Mucosa of descending colon (tissue), 3 donors: Measurements from ENCODE around the gene TYW1. TPM values are rescaled to one million over a fixed set of nuclear protein-coding genes. Genes with fewer than 3 reads are reported as not detected.
"Not testable (repeated sequence)": the region's sequence is repeated elsewhere in the genome, so short reads cannot be mapped to it uniquely, and the experiment has no call there.

Experiments
- ATAC-seq: fragments of 200-7000 bp; cut with Tn5 transposase; one replicate; pipeline ENCODE4 v1.9.1; 2020; ENCODE audit warnings: mild to moderate bottlenecking, moderate library complexity
- DNase-seq, 3 donors: peaks; one replicate each; pipeline ENCODE4 v3.0.0-alpha.2; 2020
- H3K36me3 ChIP-seq: fragments of 200-600 bp; one replicate; pipeline ENCODE4 v1.8.0; 2021; ENCODE audit warnings: low read depth, mild to moderate bottlenecking
- H3K4me1 ChIP-seq: fragments of 200-600 bp; one replicate; pipeline ENCODE4 v1.8.0; 2021; ENCODE audit warnings: low read depth, mild to moderate bottlenecking
- H3K4me3 ChIP-seq: fragments of 200-600 bp; one replicate; pipeline ENCODE4 v1.8.0; 2021; ENCODE audit warnings: mild to moderate bottlenecking
- H3K9me3 ChIP-seq: fragments of 200-600 bp; one replicate; pipeline ENCODE4 v1.8.0; 2021; ENCODE audit warnings: mild to moderate bottlenecking
- intact Hi-C, 2 donors: fragments of 100-400 bp; cut with DNase I in 1 of 2; cut with micrococcal nuclease in 1 of 2; formaldehyde crosslinking; loops; one replicate each; pipeline versions ENCODE4 v1.11.0 to v1.11.1; 2022; cut with DNase I, micrococcal nuclease
- microRNA-seq: library from miRNA; unstranded; fragments of <30 nt; microRNA quantifications from one replicate; pipeline ENCODE4, GENCODE V29; 2019
- total RNA-seq, 3 donors: library from RNA; stranded (reverse); fragmentation: NEBNext Ultra II Directional in 2 of 3; extraction: Animal tissue kit (Norgen Biotek cat#: 25700) in 2 of 3; gene quantifications; one replicate each; pipeline versions ENCODE4 v1.2.1 to v1.2.4, GENCODE V29; 2021 to 2023
- TF ChIP-seq, protein P1 (sequence below): fragments of 200-600 bp; IDR thresholded peaks from one replicate; pipeline ENCODE4 v1.8.0; 2022; ENCODE audit warnings: antibody characterized with exemption, mild to moderate bottlenecking
- donor health status: DM: no; HTN: no; CAD: no; lungs with moderate emphysema.
- donor health status: DM: no; HTN: no; CAD: no.
- donor health status: DM: no; HTN: yes; CAD: no.

The TYW1 gene
- total RNA-seq, 3 donors from 2014 or later = 14.6 to 19.0 (median 16.6) TPM

DNA sequence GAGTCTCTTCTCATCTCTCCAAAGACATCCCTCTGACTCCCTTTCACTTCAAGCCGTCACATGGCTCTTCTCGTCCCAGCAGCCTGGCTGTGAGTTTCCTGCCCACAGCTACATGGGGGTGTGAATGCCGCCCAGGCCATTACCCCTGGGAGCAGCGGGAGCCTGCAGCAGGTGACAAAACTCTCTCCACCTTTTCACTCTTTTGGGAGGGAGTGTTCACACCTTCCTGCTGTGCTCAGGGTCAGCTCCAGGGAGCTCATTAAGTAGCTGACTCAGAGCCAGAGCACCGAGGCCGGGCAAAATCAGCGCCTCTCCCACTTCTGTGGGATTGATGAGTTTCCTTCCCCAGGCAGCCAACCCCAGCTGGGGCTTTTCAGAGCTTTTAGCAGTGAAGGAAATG is 271.3 kb downstream of the TYW1 start:
- intact Hi-C loops = no loop called here

DNA sequence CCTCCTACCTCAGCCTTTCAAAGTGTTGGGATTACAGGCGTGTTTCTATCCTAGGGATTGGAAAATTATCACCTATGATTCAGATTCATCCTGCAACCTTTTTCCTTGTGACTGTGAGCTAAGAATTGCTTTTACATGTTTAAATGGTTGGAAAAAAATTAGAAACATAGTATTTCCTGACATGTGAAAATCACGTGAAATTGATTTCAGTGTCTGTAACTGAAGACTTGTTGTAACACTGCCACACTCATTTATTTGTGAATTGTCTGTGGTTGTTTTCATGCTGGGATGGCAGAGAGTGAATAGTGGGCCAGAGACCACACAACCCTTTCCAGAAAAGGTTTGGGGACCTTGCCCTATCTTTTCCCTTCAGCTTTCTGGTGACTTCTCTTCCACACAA is 273.3 kb downstream of the TYW1 start:
- intact Hi-C loops, H3K9me3 ChIP-seq, ATAC-seq, H3K4me3 ChIP-seq, DNase-seq, H3K4me1 ChIP-seq, H3K36me3 ChIP-seq: not testable (repeated sequence)

More for the DNA sequence above, 271.3 kb downstream of the TYW1 start:
- TF ChIP-seq, protein P1, sequence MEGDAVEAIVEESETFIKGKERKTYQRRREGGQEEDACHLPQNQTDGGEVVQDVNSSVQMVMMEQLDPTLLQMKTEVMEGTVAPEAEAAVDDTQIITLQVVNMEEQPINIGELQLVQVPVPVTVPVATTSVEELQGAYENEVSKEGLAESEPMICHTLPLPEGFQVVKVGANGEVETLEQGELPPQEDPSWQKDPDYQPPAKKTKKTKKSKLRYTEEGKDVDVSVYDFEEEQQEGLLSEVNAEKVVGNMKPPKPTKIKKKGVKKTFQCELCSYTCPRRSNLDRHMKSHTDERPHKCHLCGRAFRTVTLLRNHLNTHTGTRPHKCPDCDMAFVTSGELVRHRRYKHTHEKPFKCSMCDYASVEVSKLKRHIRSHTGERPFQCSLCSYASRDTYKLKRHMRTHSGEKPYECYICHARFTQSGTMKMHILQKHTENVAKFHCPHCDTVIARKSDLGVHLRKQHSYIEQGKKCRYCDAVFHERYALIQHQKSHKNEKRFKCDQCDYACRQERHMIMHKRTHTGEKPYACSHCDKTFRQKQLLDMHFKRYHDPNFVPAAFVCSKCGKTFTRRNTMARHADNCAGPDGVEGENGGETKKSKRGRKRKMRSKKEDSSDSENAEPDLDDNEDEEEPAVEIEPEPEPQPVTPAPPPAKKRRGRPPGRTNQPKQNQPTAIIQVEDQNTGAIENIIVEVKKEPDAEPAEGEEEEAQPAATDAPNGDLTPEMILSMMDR = no peak
- H3K9me3 ChIP-seq = no peaks in the 10 kb centered on the region
- H3K36me3 ChIP-seq = no peaks in the 10 kb centered on the region
- H3K4me1 ChIP-seq = no peaks in the 10 kb centered on the region
- H3K4me3 ChIP-seq = no peak overlapping the region
- ATAC-seq (no peak), DNase-seq (no peak)

Small RNA genes within 50 kb of the gene (microRNA-seq; reads per million reads assigned to microRNA genes)
- not detected for gene MIR4650-1

Other genes with a start within 250 kb of the TYW1 start
- gene TMEM248, start 75.6 kb upstream of the TYW1 start, total RNA-seq = 100 to 1,000 TPM; 101 to 130 (median 111) TPM
- 100 to 1,000 TPM; 129 to 153 (median 134) TPM for gene SBDS, start 1.2 kb upstream of the TYW1 start, total RNA-seq